ENCODE data around the gene ELOB. TPM values are rescaled to one million over a fixed set of nuclear protein-coding genes. Genes with fewer than 3 reads are reported as not detected.

ELOB gene
- total RNA-seq, 1 donor from 2014 or later, result 192 TPM

GRCh38 chr16:2755158-2755557, 21.9 kb downstream of the ELOB start:
- Mint-ChIP-seq H3K4me1 (peaks cover 49% of the 10 kb centered on the region), H3K4me3 (peak overlapping the region; percentile 80), H3K27ac (peak overlapping the region; percentile 91), H3K9me3 (no peaks in the 10 kb centered on the region), H3K36me3 (peaks cover 34% of the 10 kb centered on the region), H3K27me3 (ENCODE audit: low read depth) (no peaks in the 10 kb centered on the region)
- TF ChIP-seq CTCF (IDR thresholded peaks at IDR 0.05; ENCODE audit: unreplicated experiment), result no peak
- no peak for DNase-seq (ENCODE audit: low spot score in 2 of 2, unreplicated experiment in 2 of 2)

GRCh38 chr16:2753733-2754020, 23.4 kb downstream of the ELOB start:
- DNase-seq (ENCODE audit: low spot score in 2 of 2, unreplicated experiment in 2 of 2), result no peak
- Mint-ChIP-seq H3K9me3 (no peaks in the 10 kb centered on the region), H3K27me3 (ENCODE audit: low read depth) (no peaks in the 10 kb centered on the region), H3K36me3 (peaks cover 19% of the 10 kb centered on the region), H3K27ac (peak overlapping the region; percentile 91), H3K4me1 (peaks cover 49% of the 10 kb centered on the region), H3K4me3 (peak overlapping the region; percentile 80)
- no peak for TF ChIP-seq CTCF (IDR thresholded peaks at IDR 0.05; ENCODE audit: unreplicated experiment)

DNA sequence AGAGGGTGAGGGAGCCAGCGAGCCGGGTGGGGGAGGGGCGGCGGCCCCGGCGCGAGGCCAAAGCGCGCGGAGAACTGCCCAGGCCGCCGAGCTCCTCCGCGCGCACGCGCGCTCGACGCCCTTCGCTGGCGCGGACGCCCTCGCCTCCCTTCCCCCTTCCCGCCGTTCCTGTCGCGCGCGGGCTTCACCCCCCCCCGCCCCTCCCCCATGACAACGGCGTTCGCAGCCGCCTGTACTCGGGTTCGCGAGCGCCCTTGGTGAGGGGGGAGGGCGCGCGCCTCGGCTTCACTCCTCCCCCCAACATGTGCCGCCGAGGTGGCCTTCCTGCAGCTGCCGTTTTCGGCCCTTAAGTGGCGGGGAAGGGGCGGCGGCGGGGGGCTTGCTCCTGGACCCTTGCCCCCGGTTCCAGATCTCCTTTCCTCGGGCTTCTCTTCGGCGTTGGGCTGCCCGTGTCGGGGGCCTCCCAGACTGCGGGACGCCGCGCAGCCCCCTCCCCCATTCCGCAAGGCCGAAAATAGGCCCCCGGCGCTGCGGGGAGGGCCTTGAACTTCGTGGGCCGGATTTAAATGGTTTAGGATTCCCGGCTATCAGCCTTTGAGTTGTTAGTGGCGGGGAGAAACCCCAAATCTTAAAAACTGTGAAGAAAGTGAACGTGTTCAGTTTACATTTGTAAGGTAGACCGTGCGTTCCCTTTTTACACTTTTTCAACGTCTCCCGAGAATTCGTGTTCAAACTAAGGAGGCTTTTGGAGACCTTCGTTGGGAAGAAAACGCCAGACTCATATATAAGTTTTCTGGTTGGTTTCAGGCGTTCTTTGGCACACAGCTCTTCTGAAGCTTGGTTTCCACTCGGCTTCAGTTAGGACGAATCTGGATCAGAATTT, 24.0 kb downstream of the ELOB start:
- H3K4me3 Mint-ChIP-seq, result peak overlapping the region; percentile 80
- peaks cover 49% of the 10 kb centered on the region for H3K4me1 Mint-ChIP-seq
- peak; percentile 77 to 89 for DNase-seq (ENCODE audit: low spot score in 2 of 2, unreplicated experiment in 2 of 2)
- no peaks in the 10 kb centered on the region for H3K27me3 Mint-ChIP-seq (ENCODE audit: low read depth)
- peak overlapping the region; percentile 91 for H3K27ac Mint-ChIP-seq
- no peaks in the 10 kb centered on the region for H3K9me3 Mint-ChIP-seq
- peaks cover 14% of the 10 kb centered on the region for H3K36me3 Mint-ChIP-seq
- TF ChIP-seq CTCF (IDR thresholded peaks at IDR 0.05; ENCODE audit: unreplicated experiment), result no peak

DNA sequence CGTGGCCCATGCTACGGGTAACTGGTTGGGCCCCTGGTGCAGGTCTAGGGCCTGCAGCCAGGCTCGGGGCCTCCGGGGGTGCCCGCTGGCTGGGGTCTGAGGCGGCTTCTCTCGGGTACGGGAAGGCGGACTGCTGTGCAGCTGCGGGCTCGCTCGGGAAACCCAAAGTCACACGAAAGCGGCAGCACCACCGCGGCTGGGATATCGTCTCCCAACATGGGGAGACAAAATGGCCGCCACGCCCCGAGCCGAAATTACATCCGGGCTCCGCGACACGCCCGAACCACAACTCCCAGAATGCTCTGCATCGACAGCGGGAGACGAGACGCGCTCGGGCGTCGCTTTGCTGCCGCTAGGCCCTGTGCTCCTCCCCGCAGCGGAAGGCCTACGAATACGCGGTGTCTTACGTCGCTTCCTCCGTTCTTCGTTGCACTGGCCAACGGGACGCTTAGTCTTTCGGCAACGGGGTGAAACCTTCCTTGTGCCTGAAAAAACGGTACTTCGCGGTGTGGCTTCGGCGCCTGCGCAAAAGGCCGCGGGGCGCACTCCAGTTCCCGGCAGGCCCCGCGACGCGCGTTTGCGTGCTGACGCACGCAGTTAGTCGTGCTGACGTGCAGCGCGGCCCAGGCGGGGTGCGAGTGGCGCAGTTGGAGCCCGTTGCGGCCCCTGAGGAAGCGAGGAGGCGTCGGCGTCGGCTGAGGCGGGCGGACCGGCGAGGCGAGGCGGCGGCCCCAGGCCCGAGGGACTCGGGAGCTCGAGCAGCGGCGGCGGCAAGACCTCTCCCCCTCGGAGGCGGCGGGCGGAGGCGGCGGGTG, 24.8 kb downstream of the ELOB start, which contains the start of gene SRRM2:
Gene SRRM2 (plus strand): TSS at position 604 of the 815 bp plus-strand sequence. CDS start 3,727 bp downstream, outside the sequence.
- peaks cover 7% of the 10 kb centered on the region for H3K36me3 Mint-ChIP-seq
- H3K27ac Mint-ChIP-seq, result peak within 1 kb of the TSS; percentile 100
- H3K27me3 Mint-ChIP-seq (ENCODE audit: low read depth), result no peaks in the 10 kb centered on the region
- H3K4me1 Mint-ChIP-seq, result peaks cover 47% of the 10 kb centered on the region
- peak; percentile 88 to 95 for DNase-seq (ENCODE audit: low spot score in 2 of 2, unreplicated experiment in 2 of 2)
- no peak for TF ChIP-seq CTCF (IDR thresholded peaks at IDR 0.05; ENCODE audit: unreplicated experiment)
- peak within 1 kb of the TSS; percentile 80 for H3K4me3 Mint-ChIP-seq
- H3K9me3 Mint-ChIP-seq, result no peaks in the 10 kb centered on the region

DNA sequence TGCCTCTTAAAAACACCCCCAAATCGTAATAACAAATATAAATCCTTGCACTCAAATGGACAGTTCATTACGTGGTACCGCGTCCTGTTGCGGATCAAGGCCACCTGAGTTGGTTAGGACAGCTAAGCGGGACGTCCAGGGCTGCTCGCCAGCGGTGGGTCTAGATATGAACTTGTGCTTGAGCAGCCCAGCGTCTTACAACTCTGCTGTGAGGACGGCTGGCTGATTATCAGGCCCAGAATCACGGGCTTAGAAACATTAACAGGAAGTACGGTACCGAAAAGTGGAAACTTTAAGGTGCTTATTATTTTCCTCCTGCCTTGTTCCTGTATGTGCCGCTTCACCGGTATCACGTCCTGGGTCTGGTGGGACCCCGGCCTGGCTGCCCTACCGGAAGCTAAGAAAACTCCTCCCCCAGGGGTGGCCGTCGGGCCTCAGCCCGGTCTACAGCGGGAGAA, 25.5 kb downstream of the ELOB start:
- no peak for TF ChIP-seq CTCF (IDR thresholded peaks at IDR 0.05; ENCODE audit: unreplicated experiment)
- peak overlapping the region; percentile 100 for H3K27ac Mint-ChIP-seq
- H3K9me3 Mint-ChIP-seq, result no peaks in the 10 kb centered on the region
- no peaks in the 10 kb centered on the region for H3K27me3 Mint-ChIP-seq (ENCODE audit: low read depth)
- DNase-seq (ENCODE audit: low spot score in 2 of 2, unreplicated experiment in 2 of 2), result peak in 1 of 2 experiments; percentile 42
- H3K4me1 Mint-ChIP-seq, result peaks cover 42% of the 10 kb centered on the region
- H3K4me3 Mint-ChIP-seq, result peak overlapping the region; percentile 80
- peaks cover 3% of the 10 kb centered on the region for H3K36me3 Mint-ChIP-seq

Measured in mesothelial cell of epicardium (in vitro differentiated cells).